HepG2 (cell line): ENCODE results near the gene TMEM97. TPM values are rescaled to one million over a fixed set of nuclear protein-coding genes. Genes with fewer than 3 reads are reported as not detected.
A peak's percentile ranks its signal among the peaks of the same experiment; 100 is the strongest.

Experiments
- AHDC1 ChIP-seq: sonication (generic); formaldehyde crosslinking; IDR thresholded peaks from 2 replicates; pipeline ENCODE4 v1.5.1; 2020; ENCODE audit warnings: mild to moderate bottlenecking, missing genetic modification reagents, borderline replicate concordance
- ARNT2 ChIP-seq: sonication (generic); formaldehyde crosslinking; IDR thresholded peaks from 2 replicates; pipeline ENCODE4 v1.8.0; 2022; ENCODE audit warnings: mild to moderate bottlenecking, low read depth, missing genetic modification reagents, moderate library complexity
- ETV6 ChIP-seq: sonication (generic); formaldehyde crosslinking; conservative IDR thresholded peaks from 2 replicates; pipeline ENCODE4 v1.4.0; 2020; ENCODE audit warnings: missing genetic modification reagents
- RBFOX2 ChIP-seq: fragments of 200-400 bp; formaldehyde crosslinking; IDR thresholded peaks from 2 replicates; pipeline ENCODE4 v1.6.1; 2017; ENCODE audit warnings: low read depth, mild to moderate bottlenecking, low read length
- TRAFD1 ChIP-seq: sonication (generic); formaldehyde crosslinking; IDR thresholded peaks from 2 replicates; pipeline ENCODE4 v1.5.1; 2020; ENCODE audit warnings: missing genetic modification reagents, mild to moderate bottlenecking, borderline replicate concordance
- ZNF724P ChIP-seq: sonication (generic); formaldehyde crosslinking; IDR thresholded peaks from 2 replicates; pipeline ENCODE4 v1.8.0; 2022; ENCODE audit warnings: missing genetic modification reagents, borderline replicate concordance
- polyA plus RNA-seq, 8 experiments: library from polyadenylated mRNA; depleted of rRNA in 3 of 8; stranded (reverse) in 7 of 8; unstranded in 1 of 8; fragments of >200 nt; fragmentation: Illumina TruSeq in 4 of 8; extraction: Trizol in 4 of 8; gene quantifications; 2 replicates each; pipeline versions ENCODE4 v1.2.1 to v1.2.3, GENCODE V29; 2011 to 2016; ENCODE audit warnings: low read depth in 4 of 8, missing spikeins in 1 of 8, mixed read lengths in 1 of 8; ENCODE audit not compliant: insufficient read depth in 1 of 8
- total RNA-seq, 5 experiments: library from RNA; depleted of rRNA; stranded (reverse); fragments of >200 nt; fragmentation: Illumina TruSeq; extraction: Trizol; gene quantifications; 2 replicates each; pipeline ENCODE4 v1.2.3, GENCODE V29; 2016; ENCODE audit warnings: low read depth in 1 of 5

The TMEM97 gene
- total and polyA plus RNA-seq, 2 of the 13 experiments (the other 11 are each of a cell fraction or from before 2014, with no cell fraction given), result 69.6 to 137 TPM

DNA sequence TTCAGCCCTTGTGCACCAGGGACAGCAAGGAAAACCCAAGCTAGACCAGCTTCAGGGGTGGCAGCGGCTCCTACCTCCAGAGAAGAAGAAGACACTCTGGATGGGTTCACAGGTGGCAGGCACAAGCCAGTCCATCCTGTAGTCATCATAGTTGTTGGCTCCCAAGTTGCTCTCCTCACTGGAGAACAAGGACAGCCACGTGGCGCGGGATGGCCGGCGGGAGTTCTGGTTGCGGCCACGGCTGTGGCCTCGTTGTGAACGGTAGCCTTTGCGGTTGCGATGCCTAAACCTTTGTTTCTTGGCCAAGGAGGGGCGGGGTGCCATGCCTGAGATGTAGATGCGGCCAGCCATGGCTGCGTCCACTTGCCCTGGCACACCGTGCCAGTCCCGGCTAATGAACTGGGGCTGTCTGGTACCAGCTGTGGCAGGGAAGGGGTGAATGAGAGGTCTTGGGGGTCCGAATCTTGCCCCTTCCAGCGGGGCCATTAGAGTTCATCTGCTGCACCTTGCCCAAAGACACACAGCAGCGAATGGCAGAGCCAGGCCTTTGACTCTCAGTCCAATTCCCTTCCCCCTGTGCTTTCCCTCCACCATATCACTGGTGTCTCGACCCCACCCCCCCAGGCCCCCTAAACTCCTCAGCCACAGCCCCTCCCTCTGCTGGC lies 48.8 kb downstream of the TMEM97 start (continued):
- TF ChIP-seq AHDC1 (CRISPR knock-in tag) (0 out of 2 replicates have a peak, but pooled peaks have one; percentile 4), TRAFD1 (CRISPR knock-in tag) (0 out of 2 replicates have a peak, but pooled peaks have one; percentile 24), RBFOX2 (peak; percentile 58), ZNF724P (CRISPR knock-in tag) (0 out of 2 replicates have a peak, but pooled peaks have one; percentile 23), ARNT2 (CRISPR knock-in tag) (peak; percentile 2; the same call in 1 of the 2 replicates), ETV6 (CRISPR knock-in tag) (no peak)
- TF ChIP-seq, all 625 proteins: peak for 30
